ENCODE measurements around the gene SDF2. TPM values are rescaled to one million over a fixed set of nuclear protein-coding genes. Genes with fewer than 3 reads are reported as not detected.

The SDF2 gene, protein sequence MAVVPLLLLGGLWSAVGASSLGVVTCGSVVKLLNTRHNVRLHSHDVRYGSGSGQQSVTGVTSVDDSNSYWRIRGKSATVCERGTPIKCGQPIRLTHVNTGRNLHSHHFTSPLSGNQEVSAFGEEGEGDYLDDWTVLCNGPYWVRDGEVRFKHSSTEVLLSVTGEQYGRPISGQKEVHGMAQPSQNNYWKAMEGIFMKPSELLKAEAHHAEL
- total RNA-seq (10 to 100 TPM; 30.3 to 32.0 TPM), total RNA-seq (21.2 to 41.9 (median 32.1) reads per million in 172 experiments)
- polyA plus RNA-seq (2013, experiment 1 of 2): 41.4 TPM
- polyA plus RNA-seq (2013, experiment 2 of 2): 38.5 TPM

GRCh38 chr17:28661635-28662526, at the start of gene SDF2, which contains the start of gene SUPT6H:
TSS of gene SDF2 (minus strand) at chr17:28661906. CDS start at chr17:28661876, 30 bp downstream.
TSS of gene SUPT6H (plus strand) at chr17:28662205. CDS start at chr17:28673402, 11,197 bp downstream.
- DNase-seq (peak; percentile 88 to 97 (median 92)), ATAC-seq (ENCODE audit: poor library complexity) (peak; percentile 83)
- Mint-ChIP-seq H3K27ac (peak within 1 kb of the TSS; percentile 99), H3K9me3 (no peaks in the 10 kb centered on the region), H3K36me3 (ENCODE audit: low read depth) (peaks cover 70% of the 10 kb centered on the region), H3K4me3 (peak within 1 kb of the TSS; percentile 99), H3K27me3 (no peaks in the 10 kb centered on the region), H3K4me1 (ENCODE audit: low read depth) (peaks cover 64% of the 10 kb centered on the region)
- H3K9me3 ChIP-seq (ENCODE audit: control insufficient read depth in 1 of 2, insufficient read depth in 1 of 2, low read length in 2 of 2): no peaks in the 10 kb centered on the region
- ChIA-PET CTCF (interaction anchor here (0.6 to 3.9 kb wide), 12 partner anchors 9 to 629 kb away, joined by 3 to 34 read pairs (median 4); partner anchors contain the start of genes BLTP2, NEK8, PIGS and PROCA1), POLR2A (interaction anchor here (0.6 to 4.0 kb wide), 22 partner anchors 9 to 290 kb away, joined by 3 to 115 read pairs (median 4); partner anchors contain the start of genes BLTP2, FLOT2, PHF12 and PIGS)
- TF ChIP-seq, protein P1, sequence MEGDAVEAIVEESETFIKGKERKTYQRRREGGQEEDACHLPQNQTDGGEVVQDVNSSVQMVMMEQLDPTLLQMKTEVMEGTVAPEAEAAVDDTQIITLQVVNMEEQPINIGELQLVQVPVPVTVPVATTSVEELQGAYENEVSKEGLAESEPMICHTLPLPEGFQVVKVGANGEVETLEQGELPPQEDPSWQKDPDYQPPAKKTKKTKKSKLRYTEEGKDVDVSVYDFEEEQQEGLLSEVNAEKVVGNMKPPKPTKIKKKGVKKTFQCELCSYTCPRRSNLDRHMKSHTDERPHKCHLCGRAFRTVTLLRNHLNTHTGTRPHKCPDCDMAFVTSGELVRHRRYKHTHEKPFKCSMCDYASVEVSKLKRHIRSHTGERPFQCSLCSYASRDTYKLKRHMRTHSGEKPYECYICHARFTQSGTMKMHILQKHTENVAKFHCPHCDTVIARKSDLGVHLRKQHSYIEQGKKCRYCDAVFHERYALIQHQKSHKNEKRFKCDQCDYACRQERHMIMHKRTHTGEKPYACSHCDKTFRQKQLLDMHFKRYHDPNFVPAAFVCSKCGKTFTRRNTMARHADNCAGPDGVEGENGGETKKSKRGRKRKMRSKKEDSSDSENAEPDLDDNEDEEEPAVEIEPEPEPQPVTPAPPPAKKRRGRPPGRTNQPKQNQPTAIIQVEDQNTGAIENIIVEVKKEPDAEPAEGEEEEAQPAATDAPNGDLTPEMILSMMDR (IDR thresholded peaks at IDR 0.05): no peak
- H3K27me3 ChIP-seq (ENCODE audit: control insufficient read depth in 1 of 2, insufficient read depth in 2 of 2, low read length in 2 of 2): no peaks in the 10 kb centered on the region
- H3K4me1 ChIP-seq (ENCODE audit: insufficient read depth, low read length): peaks cover 45% of the 10 kb centered on the region
- H3K36me3 ChIP-seq (ENCODE audit: insufficient read depth, low read length): peaks cover 34% of the 10 kb centered on the region
- H3K27ac ChIP-seq (ENCODE audit: low read depth in 1 of 2, low read length in 2 of 2): peak within 1 kb of the TSS; percentile 97 to 99
- H3K4me3 ChIP-seq (ENCODE audit: low read length): peak within 1 kb of the TSS; percentile 81
- intact Hi-C loops (cut with DNase I, micrococcal nuclease): loop anchor here (1.0 to 5.0 kb wide), 4 partner anchors 15 to 290 kb away; partner anchors contain the start of genes PHF12 (in 1 of the 2), PROCA1 (in 1 of the 2) and RPL23A (in 1 of the 2)

DNA sequence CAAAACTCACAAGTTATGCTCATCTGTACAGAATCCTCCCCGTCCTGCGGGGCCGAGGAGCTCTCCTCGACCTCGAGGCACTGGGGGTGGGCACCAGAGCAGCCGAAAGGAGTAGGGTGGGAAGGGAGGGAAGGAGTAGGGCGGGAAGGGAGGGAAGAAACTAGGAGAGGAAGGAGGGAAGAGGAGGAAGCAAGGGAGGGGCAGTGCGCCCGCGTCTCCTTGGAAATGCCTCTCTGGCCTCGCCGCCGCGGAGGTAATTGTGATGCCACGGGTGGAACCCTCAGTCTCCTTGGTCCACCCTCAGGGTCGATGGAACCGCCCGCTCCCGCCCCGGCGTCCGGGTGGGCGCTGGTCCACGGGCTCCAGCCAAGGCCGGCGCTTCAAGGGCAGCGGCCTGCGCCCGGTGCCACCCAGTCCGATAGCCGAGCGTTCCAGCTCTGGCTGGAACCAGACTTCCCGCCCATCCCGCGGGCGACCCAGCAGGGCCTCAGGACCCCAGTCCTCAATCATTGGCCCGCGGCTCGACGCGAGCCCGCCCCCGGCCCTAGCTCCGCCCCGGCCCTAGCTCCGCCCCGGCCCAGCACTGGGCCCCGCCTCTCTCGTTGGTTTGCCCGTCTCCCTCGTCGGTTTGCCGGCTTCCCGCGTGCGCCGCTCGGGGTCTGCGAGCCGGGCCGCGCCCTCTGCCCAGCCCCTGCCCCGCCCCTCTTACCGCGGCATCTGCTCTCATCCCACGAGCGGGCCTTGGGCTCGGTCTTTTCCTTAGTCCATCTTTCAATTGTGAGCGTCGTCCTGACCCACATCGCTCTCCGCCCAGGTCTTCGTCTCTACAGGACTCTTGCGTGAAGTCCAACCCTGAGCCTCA, 49.4 kb upstream of the SDF2 start:
- peak overlapping the region; percentile 68 to 73 for H3K27ac ChIP-seq (ENCODE audit: low read depth in 1 of 2, low read length in 2 of 2)
- H3K4me3 ChIP-seq (ENCODE audit: low read length): peak overlapping the region; percentile 72
- Mint-ChIP-seq H3K36me3 (ENCODE audit: low read depth) (no peaks in the 10 kb centered on the region), H3K4me3 (peak overlapping the region; percentile 94), H3K4me1 (ENCODE audit: low read depth) (peaks cover 20% of the 10 kb centered on the region), H3K27ac (peak overlapping the region; percentile 87), H3K27me3 (peaks cover 17% of the 10 kb centered on the region), H3K9me3 (no peaks in the 10 kb centered on the region)
- DNase-seq (peak; percentile 78 to 93 (median 86)), ATAC-seq (ENCODE audit: poor library complexity) (peak; percentile 92)
- peaks cover 18% of the 10 kb centered on the region for H3K4me1 ChIP-seq (ENCODE audit: insufficient read depth, low read length)
- H3K27me3 ChIP-seq (ENCODE audit: control insufficient read depth in 1 of 2, insufficient read depth in 2 of 2, low read length in 2 of 2): peaks cover 4 to 5% of the 10 kb centered on the region in 2 experiments
- H3K36me3 ChIP-seq (ENCODE audit: insufficient read depth, low read length): no peaks in the 10 kb centered on the region
- TF ChIP-seq, protein P1 (IDR thresholded peaks at IDR 0.05): no peak
- CTCF ChIA-PET: interaction anchor here (0.6 to 3.6 kb wide), 8 partner anchors 9 to 243 kb away, joined by 3 to 24 read pairs (median 7); partner anchors contain the start of genes NEK8, RPL23A, SDF2 and SUPT6H
- POLR2A ChIA-PET: interaction anchor here (0.7 to 4.6 kb wide), 20 partner anchors 9 to 583 kb away, joined by 3 to 110 read pairs (median 5); partner anchors contain the start of genes BLTP2, FLOT2, IFT20 and NEK8
- H3K9me3 ChIP-seq (ENCODE audit: control insufficient read depth in 1 of 2, insufficient read depth in 1 of 2, low read length in 2 of 2): no peaks in the 10 kb centered on the region
- intact Hi-C loops (cut with DNase I, micrococcal nuclease): loop anchor here (5.0 to 10.0 kb wide), 3 partner anchors 49 to 356 kb away; partner anchors contain the start of genes BLTP2 (in 2 of the 2), POLDIP2 (in 1 of the 2), SDF2 (in 1 of the 2) and SUPT6H (in 1 of the 2)
